Sciatic nerve (tissue), 2 donors: ENCODE data around the gene MN1. TPM values are rescaled to one million over a fixed set of nuclear protein-coding genes. Genes with fewer than 3 reads are reported as not detected.
"Not testable (repeated sequence)": the region's sequence is repeated elsewhere in the genome, so short reads cannot be mapped to it uniquely, and the experiment has no call there.

Experiments used
- ATAC-seq: fragments of 200-7000 bp; cut with Tn5 transposase; one replicate; pipeline ENCODE4 v1.9.1; 2020; ENCODE audit warnings: mild to moderate bottlenecking, moderate library complexity
- DNase-seq: peaks from one replicate; pipeline ENCODE4 v3.0.0-alpha.2; 2020; ENCODE audit warnings: low spot score
- intact Hi-C: fragments of 100-400 bp; cut with DNase I; formaldehyde crosslinking; loops from one replicate; pipeline ENCODE4 v1.14.2; 2022
- total RNA-seq: library from RNA; stranded (reverse); fragmentation: NEBNext Ultra II Directional; extraction: Animal tissue kit (Norgen Biotek cat#: 25700); gene quantifications from one replicate; pipeline ENCODE4 v1.2.1, GENCODE V29; 2021
- donor health status: DM: no; HTN: no; CAD: no.
- donor health status: DM: no; HTN: no; CAD: no.

MN1 gene
- total RNA-seq, 1 donor from 2014 or later: 10.4 TPM

DNA sequence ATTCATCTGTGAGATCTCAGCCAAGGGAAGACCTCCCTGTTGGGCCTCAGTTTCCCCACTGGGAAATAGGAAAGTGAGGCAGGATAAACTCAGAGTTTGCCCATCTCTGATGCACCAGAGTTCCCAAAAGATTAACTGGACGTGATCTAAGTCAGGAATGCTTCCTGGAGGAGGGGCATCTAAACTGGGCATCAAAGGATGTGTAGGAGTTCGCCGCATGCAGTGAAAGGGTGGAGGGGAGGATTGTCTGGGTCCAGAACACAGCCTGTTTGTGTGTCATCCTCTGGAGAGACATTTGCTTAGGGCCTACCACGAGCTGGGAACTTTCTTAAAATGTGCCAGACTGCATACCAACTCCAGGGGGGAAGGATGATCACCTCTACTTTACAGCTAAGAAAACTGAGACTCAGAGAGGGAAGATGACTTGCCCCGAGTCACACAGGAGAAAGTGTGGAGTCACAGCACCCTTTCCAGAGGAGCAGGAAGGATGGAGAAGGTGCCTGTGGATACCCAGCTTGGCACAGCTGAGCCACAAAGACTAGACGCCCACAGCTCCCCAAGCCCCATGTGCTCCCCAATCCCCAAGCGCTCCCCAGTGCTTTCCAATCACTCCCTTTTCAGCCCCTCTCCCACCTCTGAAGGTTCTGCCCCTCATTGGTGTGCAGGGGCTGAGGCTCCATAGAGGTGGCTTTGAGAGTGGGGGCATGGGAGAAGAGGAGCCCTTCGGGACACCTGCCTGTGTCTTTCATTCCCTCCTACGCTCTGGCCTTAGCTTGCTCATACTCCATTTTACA lies 50.1 kb downstream of the MN1 start:
- DNase-seq: no peak
- no peak for ATAC-seq
- intact Hi-C loops: no loop called here

DNA sequence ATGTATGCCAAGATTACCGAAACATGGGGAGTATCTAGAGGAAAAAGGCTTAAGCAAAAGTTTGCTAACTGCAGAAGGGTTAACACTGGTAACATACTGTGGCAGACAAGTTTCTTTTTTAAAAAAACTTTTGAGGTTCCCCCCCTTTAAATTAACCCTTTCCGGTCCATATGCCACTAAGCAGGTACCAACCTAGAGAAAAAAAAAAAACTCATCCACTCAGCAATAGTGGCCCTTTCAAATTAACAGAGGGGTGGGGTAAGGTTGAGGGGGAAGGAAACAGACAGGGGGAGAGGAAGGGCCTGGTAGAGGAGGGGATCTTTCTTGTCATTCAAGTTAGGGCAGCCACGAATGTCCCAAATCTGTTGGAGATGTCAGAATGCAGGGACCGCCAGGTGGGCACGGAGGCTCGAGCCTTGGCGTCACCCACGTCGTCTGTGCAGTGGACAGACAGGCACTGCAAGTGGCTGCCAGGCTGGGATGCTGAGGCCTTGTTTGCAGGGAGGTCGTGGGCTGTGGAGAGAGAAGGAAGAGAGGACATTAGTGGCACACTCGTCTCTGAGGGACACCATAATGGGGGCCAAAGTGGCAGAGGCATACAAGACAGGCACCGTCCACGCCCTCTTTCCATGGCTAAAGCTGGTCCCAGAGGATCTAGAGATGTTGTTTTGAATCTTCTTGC lies 50.8 kb downstream of the MN1 start:
- no peak for ATAC-seq
- intact Hi-C loops: no loop called here
- DNase-seq: no peak

DNA sequence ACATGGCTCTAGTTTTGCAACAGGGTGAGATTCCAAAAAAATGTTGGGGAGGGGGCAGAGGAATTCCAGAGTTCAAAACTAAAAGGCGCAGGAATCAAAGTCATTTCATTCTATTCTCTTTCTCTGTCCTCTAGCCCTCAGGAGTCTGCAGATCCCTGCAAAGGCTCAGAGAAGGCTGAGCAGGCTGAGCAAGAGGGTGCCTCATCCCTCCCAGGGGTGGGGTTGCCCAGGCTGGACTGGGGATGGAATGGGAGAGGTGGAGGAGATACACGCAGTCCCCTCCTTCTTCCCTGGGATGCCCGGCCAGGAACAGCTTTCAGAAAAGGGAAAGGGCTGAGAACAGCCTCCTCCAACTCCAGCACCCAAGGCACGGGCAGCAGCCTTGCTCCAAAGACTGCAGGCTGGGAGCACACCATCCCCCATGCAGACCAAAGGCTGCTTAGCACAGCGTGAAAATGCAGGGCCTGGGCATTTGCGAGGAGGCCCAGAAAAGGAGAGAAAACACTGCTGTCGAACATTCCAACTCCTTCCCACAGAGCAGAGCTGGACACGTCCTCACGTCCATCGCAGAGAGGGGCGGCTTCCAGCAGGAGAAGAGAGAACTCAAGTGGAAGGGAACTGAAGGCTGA lies 51.8 kb downstream of the MN1 start:
- DNase-seq: no peak
- peak; percentile 52 for ATAC-seq
- intact Hi-C loops: no loop called here

DNA sequence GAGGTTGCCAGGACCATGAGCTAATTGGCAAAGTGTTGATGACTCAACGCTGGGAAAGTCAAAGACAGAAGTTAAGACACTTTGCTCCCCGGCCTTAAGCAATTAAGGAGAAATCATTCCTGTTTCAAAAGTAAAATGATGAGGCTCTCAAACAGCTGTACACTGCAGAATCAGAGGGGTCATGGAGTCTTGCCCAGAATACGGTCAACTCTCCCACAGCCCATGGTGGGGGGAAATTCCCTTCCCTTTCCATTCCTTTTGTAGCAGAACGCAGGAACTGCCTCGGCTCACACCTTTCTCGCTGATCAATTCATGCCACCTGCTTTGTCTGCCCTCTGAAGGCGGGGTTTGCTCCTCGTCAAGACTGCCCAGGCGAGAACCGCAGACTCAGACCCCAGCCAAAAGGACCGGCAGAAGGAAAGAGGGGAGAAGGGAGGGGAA lies 52.8 kb downstream of the MN1 start:
- peak; percentile 67 for ATAC-seq
- intact Hi-C loops: no loop called here
- DNase-seq: no peak

DNA sequence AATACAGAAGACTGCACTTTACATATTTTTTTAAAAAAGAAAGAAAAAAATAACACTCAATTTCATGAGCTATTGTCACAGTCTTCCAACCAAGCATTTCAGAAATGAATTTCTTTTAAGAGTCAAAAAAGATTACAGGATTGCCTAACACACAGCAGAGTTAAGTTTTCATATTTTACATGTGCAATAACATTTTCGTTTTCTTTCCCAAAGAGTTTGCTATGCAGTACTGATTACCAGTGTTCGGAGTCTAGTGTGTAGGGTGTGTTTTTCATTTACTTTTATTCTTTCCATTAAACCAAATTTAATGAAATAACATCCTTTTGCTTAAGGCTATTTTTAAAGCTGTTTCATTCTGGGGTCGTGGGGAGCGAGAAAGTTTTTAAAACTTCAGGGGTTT lies 53.2 kb downstream of the MN1 start:
- intact Hi-C loops: no loop called here
- no peak for DNase-seq
- ATAC-seq: peak; percentile 41

DNA sequence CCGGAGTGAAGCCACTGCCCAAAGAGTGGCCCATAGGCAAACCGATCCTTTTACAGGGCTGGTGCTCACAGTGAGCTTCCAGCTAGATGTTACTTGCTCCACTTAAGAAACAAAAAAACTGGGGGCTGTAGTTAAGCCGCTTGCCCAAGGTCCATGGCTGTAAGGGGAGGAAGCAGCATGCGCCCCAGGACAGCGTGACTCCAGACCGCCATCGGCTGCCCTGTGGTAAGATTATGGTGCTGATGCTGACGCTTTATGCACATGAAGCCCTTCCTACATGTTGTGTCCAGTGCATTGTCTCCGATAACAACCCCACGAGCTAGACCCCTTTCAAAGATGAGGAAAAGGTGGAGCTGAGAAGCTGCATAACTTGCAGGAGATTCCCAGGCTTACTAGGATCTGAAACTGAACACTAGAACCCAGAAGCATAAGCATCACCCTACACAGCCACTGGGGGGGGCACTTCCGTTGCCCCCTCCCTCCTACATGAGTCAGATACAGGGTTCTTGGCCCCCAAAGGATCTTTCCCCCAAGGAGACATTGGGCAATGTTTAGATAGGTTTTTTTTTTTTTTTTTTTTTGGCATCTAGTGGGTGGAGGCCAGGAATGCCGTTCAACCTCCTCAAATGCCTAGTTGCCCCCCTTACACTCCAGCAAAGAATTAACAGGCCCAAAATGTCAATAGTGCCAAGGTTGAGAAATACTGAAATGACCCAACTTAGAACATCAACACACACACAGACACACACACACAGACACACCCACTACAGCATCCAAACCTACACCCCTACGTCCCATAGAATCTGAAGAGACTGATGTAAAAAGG lies 53.9 kb downstream of the MN1 start:
- ATAC-seq (peak; percentile 65), DNase-seq (no peak)
- intact Hi-C loops: no loop called here

DNA sequence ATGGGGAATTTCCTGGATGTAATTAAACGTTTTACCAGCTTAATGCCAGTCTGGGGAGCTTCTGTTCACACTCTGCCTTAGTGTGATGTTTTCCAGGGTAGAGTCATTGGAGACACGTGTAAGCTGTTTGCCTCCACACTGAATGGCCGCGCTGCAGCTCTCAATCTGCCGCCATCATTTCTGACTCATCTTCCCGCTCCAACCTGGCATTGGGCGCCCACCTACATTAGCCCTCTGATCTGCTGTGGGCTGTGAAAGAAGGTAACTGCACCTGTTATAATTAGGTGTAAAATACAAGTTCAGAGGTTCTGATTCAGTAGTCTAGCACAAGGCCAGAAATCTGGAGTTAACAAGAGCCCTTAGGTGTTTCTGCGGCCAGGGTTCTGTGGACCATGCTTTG lies 54.6 kb downstream of the MN1 start:
- DNase-seq (no peak), ATAC-seq (no peak)
- intact Hi-C loops: no loop called here

DNA sequence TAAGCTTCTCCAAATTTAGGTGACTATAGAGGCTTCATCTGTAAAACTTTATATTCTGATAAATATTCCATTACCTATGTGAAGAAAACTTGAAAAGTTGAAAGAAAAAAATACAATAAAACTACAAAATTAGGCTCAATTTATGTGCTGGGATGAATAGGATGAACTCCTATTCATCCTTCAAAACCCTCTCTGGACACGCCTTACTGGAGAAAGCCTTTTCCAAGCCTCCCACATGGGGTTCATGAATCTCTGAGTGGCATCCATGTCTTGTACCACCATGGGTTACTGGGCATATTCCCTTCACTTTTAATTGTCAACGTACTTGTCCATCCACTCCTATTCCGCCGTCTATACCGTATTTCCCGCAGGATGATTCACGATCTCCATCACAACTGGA lies 55.7 kb downstream of the MN1 start:
- intact Hi-C loops: no loop called here
- ATAC-seq (no peak), DNase-seq (no peak)

DNA sequence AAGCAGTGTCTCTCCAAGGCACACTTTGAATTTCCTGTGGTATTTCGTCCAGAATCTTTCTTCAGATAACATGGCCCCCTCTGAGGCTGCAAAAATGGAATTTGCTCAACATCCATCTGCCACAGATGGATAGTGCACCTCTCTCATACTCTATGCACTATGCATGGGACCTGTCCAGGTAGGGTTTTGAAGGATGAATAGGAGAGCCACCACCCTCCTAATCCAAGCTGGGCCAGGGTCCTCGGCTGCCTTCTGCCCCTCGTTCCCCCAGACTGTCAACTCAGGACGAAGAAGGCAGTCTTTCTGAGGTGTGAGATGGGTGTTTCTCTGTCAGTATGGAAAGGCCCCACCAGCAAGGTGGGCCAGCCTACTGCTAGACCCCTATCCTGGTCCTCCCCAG lies 56.4 kb downstream of the MN1 start:
- intact Hi-C loops: no loop called here
- ATAC-seq (no peak), DNase-seq (no peak)

DNA sequence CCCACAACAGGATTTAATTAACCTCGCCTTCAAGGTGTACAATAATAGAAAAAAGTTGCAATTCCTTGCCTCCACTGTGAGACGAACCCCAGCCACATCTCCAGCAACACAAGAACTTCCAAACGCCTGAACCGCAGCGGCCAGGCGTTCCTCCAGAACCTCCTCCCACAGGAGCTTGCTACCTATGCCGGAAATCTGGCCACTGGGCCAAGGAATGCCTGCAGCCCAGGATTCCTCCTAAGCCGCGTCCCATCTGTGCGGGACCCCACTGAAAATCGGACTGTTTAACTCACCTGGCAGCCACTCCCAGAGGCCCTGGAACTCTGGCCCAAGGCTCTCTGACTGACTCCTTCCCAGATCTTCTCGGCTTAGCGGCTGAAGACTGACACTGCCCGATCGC lies 57.5 kb downstream of the MN1 start:
- intact Hi-C loops, DNase-seq: not testable (repeated sequence)

DNA sequence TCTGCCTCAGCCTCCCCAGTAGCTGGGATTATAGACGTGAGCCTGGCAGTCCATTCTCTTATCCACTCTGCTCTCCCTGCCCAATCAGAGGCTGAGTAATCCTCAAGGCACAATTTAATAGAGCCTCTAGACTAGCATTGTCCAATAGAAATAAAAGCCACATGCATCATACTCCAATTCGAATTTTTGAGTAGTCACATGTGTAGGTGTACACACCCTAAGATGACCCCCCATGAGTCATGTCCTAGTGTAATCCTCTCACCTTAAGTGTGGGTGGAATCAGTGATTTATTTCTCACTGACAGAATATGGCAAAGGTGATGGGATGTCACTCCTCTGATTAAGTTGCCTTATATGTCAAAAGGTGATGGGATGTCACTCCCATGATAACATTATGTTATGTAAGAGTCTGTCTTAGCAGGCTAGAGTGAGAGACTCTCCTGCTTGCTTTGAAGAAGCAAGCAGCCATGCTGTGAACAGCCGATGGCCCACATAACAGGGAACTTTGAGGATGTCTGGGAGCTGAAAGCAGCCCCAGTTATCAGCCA lies 61.3 kb downstream of the MN1 start:
- ATAC-seq (no peak), DNase-seq (no peak)
- intact Hi-C loops: no loop called here

More for the DNA sequence above, 57.5 kb downstream of the MN1 start:
- ATAC-seq: not testable (repeated sequence)

DNA sequence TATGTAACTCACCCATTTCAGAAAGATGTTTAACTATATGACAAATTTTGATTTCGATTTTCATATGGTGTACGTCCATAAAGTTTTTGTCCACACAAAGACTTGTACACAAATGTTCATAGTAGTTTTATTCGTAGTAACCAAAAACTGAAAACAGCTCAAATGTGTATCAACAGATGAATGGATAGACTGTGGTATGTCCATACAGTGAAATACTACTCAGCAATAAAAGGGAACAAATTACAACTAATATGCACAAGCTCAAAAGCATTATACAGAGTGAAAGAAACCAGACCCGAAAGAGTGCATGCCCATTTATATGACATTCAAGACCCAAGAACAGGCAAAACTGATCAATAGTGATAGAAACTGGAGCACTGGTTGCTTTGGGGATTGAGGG lies 64.0 kb downstream of the MN1 start:
- ATAC-seq (no peak), DNase-seq (no peak)
- intact Hi-C loops: no loop called here

DNA sequence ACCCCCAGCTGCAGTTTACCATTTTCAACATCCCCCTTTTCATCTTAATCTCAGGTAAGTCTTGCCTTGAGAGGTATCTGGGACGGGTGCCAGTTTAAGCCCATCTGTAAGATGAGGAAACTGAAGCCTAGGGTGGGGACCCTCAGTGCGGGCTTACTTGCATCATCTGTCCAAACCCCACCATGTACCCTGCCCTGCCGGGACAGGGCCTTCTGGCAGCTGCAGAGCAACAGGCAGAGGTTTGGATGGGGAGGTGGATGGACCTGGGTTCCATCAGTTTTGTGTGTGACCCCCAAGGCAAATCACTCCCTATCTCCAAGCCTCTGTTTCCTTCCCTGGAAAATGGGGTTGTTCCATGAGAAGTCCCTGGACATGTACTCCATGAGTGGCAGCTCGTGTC lies 67.5 kb downstream of the MN1 start:
- DNase-seq (no peak), ATAC-seq (no peak)
- intact Hi-C loops: no loop called here

DNA sequence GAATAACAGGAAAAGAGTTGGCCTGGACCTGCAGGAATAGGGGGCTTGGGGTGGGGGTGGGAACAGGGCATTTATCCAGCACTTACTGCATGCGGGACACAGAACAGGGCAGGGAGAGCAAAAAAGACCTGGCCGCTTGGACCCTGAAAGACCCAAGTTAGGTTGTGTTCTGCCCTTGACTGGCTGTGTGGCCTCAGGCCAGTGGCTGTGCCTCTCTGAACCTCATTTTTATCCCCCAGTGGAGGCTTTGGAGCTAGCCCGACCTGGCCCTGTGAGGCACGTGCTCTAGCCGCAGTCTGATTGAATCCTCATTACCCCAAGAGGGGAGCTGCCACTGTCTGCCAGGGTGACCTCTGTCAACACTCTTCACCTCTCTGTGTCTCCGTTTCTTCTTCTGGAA lies 68.7 kb downstream of the MN1 start:
- intact Hi-C loops: no loop called here
- ATAC-seq (no peak), DNase-seq (no peak)

DNA sequence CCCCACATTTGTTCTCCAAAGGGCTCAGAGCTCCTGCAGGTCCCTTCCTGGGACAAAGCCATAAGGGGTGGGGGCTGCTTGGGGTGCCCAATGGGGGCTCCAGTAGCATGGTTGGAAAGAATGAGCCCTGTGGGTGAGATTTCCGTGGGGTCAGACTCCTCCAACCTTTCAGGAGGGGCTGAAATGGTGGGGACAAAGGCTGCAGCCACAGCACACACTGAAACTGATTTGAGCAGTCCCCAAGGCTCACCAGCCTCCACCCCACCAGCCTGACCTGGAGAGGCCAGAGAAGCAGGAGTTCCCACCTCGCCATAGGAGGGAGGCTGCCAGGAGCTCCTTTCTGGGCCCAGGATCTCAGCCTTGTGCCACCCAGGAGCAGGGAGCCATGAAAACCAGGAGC lies 69.2 kb downstream of the MN1 start:
- ATAC-seq (no peak), DNase-seq (no peak)
- intact Hi-C loops: no loop called here

DNA sequence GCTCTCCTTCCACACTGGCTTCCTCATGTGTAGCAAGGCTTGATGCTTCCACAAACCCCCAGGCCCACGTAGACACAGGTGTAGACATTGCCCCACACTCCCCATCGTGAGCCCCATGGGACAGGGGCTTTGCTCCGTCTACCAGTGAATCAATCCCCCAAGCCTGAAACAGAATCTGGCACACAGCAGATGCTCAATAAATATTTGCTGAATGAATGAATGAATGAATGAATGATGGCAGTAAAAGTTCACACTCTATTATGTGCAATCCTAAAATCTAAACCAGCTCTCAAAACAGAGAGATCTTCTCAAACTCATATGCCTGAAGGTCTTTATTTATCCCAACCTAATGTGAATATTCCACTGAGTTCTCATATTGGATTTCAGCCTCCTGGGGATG lies 69.9 kb downstream of the MN1 start:
- intact Hi-C loops: no loop called here
- DNase-seq: no peak
- ATAC-seq: no peak

DNA sequence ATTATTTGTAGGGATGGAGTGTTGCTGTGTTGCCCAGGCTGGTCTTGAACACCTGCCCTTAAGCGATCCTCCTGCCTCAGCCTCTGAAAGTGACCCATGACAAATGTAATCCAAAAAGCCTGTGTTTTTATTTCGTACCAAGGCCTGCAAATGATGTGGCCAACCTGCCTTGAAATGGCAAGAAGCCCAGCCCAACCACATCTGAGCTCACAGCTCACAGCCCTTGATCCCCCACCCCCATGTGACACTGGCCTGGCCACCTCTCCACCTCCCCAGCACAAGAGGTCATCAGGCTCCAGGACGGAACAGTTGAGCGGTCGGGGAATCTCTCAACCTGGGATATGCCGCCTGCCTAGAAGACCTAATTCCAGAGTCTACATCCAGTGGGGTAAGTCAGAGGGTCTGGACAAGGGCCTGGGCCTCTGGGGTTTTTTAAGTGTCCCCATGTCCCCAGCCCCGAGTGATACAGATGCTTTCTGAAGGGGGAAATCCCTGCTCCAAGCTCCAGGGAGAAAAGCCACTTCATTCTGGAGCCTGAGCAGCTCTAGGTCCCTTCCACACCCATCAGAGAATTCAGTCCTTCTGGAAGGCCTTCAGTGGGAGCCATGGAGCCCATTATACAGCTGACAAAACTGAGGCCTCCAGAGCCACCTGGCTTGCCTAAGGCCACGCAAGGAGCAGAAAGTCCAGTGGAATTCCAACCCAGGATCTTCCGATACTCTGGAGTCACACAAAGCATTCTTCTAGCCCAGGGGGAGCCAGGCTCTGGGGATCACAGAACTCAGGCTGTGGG lies 70.7 kb downstream of the MN1 start:
- DNase-seq: no peak
- no peak for ATAC-seq
- intact Hi-C loops: no loop called here

DNA sequence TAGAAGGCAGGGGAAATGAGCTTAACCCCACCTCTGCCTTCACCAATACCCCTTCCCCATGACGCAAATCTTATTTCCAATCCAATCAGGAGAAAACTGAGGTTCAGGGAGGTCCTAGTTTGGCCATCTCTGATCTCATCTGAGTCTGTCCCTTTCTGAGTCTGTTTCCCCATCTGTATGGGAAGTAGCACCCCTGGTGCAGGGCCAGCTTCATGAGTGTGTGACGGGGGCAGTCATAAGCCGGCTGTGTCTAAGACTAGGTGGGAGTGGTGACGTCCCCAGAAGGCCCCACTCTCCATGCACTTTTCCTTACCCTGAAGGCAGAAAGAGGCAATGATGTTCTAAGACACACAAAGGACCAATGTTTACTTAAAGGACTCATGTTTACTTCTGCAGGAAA lies 72.3 kb downstream of the MN1 start:
- DNase-seq (no peak), ATAC-seq (no peak)
- intact Hi-C loops: no loop called here
